Kidney tubule cell (primary cell): Measurements from ENCODE around the gene NPAS3.
A peak's percentile ranks its signal among the peaks of the same experiment; 100 is the strongest.

ENCODE experiments used
- DNase-seq: peaks from one replicate; pipeline ENCODE4 v3.0.0-alpha.2; 2018; ENCODE audit warnings: low spot score

NPAS3 gene

DNA sequence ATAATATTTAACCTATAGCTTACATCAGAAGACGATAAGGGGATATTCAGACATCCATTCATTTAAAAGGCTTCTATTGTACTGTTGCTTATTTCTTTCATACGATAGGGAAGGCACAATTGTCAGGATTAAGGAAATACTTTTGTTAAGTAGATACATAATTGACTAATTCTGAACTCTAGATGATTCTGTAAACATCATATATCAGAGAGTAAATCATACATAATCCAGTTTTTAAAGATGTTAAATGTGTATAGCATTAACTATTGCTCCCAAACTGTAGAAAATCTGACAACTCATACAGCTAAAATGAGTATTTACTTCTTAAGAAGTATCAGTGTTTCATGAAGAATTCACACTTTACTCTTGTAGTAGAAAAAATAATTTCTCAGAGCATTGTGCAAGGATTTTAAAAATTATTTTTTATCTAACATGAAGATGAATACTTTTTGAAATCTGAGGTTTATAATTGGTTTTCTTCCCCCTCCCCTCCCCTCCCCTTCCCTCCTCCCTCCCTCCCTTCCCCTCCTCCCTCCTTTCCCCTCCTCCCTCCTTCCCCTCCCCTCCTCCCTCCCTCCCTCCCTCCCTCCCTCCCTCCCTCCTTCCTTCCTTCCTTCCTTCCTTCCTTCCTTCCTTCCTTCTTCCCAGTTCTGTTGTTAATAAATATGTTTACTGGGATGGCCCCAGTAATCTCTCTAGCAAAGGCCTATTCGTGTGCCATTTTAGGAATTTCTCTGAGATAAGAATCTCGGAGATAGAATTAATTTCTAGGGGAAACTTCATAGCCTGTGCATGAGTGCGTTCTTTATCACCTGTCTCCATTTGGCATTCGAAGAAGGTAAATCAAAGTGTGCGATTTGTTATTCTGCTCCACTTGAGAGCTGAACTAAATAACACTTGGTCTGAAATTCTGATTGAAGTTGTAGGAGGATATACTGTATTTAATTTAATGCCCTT, 2.3 kb downstream of the NPAS3 start:
- DNase-seq: no peak

DNA sequence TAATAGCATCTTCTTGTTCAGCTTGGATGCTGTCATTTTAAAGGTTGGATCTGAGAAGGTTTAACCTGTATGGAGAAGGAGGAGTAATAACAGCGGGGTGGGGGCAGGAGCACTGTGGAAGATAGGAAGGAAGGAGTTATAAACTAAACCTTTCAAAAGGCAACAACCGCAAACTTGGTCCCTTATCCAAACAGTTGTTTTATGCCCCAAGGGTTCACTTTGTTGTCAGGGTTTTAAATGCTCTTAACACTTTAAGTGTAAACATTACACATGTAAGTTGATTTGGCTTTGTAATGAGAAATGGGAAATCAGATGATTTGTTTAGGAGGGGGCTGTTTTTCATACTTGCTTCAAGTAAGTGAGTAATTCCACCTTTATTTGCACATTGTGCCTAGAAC, 3.0 kb downstream of the NPAS3 start:
- no peak for DNase-seq

DNA sequence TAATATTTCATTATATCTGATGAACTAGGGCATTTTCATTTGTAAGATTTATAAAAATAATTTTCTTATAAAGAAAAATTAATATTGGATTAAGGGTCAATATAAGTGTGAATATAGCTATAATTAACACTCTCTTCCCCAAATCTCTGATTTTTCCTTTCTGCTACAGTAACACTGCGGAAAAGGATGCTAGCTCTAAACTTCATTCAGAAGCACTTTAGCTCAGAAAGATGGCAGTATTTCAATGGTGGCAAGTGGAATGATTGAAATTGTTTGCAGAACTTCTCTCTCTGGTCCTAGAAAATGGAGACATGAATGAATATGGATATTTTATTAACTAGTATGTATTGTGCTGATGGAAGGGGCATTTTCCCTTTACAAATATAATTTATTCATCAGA, 8.4 kb downstream of the NPAS3 start:
- no peak for DNase-seq

DNA sequence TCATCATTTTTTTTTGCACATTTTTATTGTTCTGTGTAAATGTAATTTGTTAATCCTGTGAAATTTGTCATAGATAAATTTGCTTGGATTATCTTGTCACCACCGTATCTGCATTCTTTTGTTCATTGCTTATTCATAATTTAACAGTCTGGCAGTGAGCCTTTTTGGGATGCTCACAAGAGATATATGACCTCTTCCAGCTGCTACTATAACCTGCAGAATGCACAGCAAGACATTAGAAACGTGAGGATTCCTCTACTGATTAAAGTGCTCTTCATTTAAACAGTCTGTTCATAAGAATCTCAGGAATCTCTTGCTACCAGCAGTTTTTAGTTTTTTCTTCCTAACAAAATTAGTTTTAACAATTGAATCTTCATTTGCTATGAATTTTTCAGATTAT, 9.1 kb downstream of the NPAS3 start:
- no peak for DNase-seq

DNA sequence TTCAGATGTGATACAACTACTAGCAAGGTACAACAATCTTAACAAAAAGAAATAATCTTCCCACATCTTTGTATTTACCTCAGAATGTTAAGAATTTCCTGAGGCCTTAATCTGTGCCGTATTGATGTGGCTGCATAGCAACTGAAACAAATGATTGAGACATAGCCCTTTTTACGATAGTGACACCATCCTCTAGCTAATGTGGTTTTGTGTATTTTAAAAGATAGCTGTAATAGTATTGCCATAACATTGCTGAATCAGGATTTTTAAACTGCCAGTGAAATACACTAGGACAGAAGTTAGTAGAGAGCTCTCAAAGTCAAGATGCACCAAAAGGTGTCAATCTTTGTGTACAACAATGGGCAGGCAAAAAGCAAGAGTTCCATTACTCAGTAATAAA, 11.9 kb downstream of the NPAS3 start:
- DNase-seq: no peak

DNA sequence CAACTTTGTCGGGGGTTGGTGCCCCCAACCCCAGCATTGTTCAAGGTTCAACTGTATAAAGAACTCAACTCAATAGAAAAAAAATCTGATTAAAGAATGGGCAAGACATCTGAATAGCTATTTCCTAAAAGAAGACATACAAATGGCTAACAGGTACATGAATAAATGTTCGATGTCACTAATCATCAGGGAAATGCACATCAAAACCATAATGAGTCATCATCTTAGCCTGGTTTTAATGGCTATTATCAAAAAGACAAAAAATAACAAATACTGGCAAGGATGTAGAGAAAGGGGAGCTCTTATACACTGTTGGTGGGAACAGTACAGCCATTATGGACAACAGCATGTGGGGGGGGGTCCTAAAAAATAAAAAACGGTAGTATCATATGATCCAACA, 28.7 kb downstream of the NPAS3 start:
- no peak for DNase-seq

DNA sequence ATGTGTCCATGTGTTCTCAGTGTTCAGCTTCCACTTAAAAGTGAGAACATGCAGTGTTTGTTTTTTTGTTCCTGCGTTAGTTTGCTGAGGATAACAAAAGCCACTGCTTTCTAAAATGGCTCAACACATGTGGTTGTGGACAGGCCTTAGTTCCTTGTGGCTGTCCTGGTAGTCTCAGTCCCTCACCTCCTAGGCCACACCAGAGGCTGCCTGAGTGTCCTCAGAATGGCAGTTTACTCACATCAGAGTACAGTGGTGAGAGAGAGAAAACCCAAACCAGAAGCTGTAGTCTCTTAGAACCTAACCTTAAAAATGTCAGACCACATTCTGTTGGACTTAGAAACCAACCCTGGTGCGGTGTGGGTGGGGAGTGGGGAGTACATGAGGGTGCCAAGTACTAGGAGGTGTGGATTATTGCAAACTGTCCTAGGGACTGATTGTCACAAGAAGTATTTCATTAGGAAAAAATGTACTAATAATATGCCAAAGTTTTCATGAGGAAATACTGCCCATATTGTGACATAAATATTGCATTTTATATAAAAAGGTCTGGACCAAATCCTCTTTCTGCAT, 30.4 kb downstream of the NPAS3 start:
- no peak for DNase-seq

DNA sequence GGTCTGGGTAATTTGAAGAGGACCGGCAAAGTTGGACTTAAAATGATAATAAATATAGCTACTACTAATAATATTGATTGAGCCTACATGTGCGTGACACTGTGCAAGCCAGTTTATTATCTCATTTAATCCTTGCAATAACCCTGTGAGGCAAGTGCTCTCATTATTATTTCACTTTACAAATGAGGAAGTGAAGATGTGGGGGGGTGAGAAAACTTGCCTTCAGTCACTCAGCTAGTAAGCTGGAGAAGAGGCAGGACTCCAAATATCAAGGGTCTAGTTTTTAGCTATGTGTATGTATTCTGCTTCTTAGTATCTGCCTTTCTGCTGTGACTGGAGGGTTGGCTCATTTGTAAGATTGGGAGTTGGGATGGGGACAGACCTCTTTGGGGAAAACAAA, 39.2 kb downstream of the NPAS3 start:
- DNase-seq: no peak

DNA sequence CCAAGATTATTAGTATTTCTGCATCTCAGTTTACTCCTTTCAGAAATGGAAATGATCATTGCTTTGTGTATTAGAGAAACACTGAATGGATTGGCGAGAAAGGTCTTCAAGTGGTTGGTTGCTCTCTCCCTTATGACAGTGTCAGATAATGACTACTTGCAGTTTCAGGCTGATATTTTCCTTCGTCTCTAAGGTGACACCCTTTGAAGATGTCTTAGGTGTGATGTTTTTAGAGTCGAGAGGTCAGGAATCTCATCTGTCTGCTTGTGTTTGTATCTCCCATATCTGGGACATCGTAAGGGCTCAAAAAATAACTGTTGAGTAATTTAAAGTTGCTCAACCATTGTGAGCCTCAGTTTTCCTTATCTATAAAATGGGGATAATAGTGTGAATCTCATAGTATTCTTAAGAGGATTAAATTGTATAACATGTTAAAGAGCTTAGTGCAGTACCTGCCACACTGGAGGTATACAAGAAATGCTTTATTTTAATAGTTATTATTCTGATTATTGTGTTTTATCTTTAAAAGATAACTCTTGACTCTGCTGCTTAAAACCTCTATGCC, 40.1 kb downstream of the NPAS3 start:
- no peak for DNase-seq

DNA sequence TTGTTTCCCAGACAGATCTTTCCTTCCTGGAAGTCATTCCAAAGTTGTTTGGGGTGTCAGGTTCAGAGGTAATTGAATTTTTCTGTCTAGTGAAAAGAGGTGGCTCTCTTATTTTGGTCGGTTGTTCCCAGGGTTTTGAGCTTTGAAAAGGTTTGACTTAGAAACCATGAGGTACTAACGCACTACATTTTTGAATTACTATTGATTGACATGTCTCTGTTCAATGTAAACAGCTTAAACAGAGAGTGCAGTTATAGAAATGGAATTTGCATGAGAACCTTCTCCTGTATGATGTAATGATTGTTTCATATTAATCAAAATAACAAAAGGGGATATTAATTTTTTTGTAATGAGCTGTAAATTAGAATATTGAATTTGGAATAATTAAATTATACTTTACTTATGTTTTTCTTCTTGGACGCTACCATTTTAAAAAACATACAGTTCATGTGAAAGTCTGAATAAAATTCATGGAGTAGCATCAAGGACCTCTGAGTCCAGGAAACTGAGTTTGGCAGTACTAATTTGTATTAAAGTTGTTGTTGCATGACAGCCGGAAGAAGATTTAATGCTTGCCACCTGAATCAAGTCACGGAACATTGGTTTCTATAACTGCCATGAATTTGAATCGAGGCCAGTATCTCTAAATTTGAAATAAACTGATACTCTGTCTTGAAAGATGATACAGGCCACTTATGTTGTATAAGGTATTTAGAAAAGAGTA, 41.7 kb downstream of the NPAS3 start:
- no peak for DNase-seq

DNA sequence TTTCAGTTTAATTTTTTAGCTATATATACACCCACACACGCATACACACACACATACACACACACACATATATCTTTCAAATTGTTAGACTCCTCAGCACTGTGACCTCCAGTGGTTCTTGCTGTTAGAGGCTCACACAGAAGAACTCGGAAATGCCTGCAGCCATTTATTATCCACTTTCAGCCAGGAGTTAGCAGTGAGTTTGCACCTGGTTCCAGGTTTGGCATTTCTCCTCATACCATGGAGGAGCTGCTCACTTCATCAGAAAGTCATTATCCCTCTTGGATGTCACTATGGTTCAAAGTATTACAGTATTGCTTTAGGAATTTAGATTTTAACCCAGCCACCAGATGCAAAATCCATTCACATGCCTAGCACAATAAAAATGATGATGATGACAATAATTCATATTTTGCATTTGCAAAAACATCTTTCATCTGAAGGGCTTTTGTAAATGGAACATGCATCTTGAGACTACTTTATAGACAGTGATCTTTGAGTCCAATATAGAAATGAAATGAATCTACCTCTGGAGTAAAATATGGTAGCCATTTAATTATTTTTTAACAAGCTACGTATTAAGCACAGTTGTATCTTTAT, 42.3 kb downstream of the NPAS3 start:
- DNase-seq: no peak

DNA sequence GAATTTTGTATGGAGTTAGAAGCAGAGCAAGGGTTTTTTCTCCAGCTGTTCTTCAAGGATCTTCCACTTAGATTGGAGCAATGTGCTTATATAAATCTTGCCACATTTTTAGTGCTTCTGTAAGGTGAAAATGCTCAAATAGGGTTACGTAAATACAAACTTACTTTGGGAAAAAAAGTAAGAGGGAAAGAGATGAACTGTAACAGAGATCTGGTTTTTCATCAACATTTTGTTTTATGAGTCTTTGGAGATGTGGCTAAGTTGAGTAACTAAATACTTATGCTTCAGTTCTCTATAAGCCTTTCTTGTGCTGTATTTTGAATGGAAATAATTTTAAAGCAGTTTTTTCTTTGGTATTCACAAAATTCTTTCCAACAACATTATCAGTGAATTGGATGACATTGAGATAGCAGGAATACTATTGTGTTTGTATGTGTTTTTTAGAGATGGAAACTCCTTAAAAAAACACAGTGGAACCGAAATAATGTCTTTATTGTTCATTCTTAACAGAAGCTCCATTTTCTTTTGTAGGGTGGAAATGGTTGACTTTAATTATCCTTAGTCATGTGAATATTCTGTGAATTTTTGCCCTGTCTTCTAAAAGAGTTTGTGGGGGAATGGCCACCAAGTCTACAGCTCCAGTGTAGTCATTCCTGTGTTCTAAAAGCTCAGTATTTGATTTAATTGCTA, 45.7 kb downstream of the NPAS3 start:
- no peak for DNase-seq

DNA sequence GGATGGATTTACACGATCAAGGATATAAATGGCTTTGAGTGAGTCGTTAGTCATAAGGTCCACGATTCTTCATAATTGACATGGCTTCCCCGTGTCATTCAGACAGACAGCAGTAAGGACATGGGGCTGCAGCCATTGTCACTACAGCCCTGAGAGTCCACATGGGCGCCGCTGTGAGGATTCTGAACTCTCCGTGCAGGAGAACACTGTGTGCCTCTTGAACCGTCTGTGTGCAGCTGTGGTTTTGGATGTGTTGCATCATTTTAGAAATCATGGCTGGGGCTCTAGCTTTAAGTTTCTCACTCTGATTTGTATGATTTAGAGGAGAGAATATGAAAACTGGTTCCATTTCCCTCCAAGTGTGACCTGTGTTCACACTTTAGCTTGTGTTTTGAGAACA, 47.2 kb downstream of the NPAS3 start:
- DNase-seq: no peak

DNA sequence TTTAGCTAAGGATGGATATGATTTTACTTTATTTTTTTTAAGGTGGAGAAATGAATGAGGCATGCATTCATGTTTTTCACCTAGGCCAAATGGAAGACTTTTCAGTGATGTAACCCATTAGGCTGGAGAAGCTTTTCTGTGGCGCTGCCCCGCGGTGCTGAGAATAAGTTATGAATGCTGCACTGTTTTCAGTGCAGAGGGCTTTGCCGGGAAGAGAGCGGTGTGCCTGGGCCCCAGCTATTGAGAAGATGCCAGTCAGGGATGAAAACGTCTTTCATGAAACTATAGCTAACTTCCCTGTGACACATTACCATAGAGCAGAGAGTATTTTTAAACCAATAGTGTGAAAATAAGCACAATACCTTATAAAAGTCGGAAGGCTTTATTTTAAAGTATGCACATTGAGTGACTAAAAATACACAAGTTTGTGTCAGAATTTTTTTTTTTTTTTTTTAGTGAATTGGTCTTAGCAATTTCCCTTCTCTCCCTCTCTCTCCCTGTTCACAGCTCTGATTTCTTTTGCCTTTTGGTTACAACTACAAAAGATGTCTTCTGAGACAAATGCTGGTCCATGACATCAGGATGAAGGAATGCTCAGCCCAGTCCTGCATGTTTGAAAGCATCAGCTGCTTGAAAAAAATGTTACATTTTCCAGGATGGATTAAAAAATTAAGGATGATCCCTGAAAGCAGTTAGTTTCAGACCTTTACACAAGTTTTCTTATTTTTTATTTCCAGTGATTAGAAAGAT, 48.3 kb downstream of the NPAS3 start:
- peak; percentile 17 for DNase-seq

DNA sequence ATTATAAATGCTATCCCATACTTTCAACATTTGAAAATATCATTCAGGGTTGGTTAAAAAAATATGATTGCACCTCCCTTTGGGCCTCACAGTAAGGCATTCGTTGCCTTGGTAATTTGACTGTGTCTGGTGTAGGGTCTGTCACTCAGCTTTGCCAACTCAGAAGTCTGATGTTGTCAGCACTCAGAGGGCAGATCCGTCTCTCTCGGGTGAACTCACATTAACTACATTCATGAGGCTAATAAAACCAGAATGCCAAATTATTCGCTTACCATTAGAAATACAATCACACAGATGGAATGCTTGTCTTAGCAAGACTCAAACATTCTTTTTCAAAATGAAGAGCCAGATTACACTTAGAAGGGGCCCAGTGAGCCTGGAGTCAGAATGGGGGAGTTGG, 53.0 kb downstream of the NPAS3 start:
- no peak for DNase-seq

DNA sequence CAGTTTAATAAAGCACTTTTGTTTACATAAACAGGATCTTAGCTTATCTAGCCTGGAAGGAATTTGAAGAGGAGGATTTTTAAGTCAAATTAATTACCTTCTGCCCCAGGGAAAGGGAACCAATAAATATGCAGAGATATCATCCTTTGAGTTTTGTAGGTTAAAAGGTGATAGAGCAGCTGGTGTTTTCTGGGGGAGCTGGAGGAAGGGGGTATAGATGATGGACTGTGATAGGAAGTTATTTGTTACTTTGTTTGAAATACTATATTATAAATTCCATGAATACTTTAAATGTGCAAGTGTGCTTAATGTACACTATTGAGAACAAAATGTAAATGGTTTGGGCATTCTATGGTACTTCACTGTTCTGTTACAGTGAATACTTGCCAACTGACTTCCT, 55.2 kb downstream of the NPAS3 start:
- DNase-seq: no peak

DNA sequence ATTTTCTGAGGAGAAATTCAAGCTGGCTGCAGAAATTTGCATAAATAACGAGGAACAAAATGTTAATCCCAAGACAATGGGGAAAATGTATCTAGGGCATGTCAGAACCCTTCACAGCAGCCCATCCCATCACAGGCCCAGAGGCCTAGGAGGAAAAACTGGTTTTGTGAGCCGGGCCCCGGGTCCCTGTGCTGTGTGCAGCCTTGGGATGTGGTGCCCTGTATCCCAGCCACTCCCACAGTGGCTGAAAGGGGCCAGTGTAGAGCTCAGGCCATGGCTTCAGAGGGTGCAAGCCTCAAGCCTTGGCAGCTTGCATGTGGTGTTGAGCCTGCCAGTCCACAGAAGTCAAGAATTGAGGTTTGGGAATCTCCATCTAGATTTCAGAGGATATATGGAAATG, 57.7 kb downstream of the NPAS3 start:
- DNase-seq: no peak

DNA sequence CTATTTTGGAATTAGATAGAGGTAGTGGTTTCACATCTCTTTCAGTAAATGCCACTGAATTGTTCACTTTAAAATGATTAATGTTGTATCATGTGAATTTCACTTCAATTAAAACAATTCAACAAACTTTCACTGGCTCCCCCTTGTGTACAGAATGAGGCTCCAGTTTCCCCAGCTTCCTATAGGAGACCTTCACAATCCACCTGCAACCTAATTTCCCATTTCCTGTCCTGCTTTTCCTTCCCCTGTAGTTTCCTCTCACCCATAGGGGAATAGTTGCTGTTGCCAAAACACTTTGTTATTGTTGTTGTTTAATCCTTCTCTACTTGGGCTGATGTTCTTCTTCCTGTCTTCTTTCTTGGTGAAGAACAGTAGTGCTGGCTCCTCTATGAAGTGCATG, 59.8 kb downstream of the NPAS3 start:
- peak; percentile 31 for DNase-seq

DNA sequence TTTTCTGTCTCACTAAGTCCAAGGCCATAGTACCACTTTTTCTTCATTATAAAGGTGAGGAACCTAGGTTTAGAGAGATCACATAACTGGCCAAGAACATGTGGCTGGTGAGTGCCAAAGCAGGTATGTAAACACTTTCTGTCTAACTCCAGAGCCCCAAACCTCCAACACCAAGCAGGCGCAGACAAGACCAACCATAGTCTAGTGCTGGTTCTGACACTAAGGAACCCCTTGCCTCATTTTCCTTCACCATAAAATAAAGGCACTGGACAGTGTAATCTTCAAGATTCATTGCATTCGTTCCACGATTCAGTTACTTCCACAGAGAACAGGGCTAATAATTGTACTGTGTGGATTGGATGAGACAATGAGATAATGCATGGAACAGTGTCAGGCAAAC, 71.0 kb downstream of the NPAS3 start:
- DNase-seq: no peak

DNA sequence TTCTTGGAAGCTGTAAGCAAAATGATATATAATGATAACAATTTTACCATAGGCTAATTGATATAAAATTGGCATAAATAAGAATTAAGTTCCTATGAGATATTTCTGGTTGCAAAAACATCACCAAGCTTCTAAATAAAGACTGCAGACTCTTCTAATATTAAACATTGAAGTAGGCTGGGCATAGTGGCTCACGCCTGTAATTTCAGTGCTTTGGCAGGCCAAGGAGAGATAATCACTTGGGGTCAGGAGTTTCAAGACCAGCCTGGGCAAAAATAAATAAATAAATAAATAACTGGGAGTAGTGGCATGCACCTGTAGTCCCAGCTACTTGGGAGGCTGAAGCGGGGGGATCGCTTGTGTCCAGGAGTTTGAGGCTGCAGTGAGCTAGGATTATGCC, 71.8 kb downstream of the NPAS3 start:
- no peak for DNase-seq

DNA sequence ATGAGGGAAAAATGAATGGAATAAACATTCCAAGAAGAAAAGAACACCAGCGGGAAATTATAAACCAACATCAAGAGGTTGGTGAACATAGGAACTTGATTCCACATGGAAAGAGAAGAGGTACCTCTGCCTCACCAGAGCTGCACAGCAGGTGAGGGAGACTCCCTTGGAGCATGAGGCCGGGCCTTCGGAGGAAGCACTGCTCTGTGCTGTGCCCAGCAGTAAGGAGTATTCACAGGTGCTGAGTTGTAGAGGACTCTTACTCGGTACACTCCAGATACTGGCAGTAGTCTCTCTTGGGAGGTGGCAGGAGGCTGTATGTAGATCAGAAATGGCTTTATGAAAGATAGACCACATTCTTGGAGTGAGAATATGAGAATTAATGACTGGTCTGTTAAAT, 76.0 kb downstream of the NPAS3 start:
- no peak for DNase-seq
